Measurements from ENCODE around the gene SEMA3E. TPM values are rescaled to one million over a fixed set of nuclear protein-coding genes. Genes with fewer than 3 reads are reported as not detected.

Gene SEMA3E
- total and polyA plus RNA-seq, 10 of the 15 experiments (the other 5 are each of a cell fraction or from before 2014, with no cell fraction given): 0.08 to 2.0 (median 0.82) TPM

DNA sequence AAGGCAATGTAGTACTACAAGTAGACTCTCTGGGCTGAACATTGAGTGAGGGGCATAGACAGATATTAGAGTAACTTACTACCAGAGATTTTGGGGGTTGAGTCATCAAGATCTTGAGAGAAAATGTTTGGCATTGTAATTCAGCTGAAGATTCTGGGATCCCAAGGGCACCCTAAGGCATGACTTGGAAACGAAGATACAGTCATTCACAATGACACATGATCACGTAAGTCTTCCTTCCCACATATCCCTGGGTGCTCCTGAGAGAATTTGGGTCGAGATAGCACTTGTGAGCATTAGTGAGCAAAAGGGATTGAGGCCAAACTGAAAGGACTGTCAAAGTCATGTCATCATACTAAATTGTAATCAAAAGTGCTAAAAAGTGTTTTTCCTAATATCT lies 293.8 kb downstream of the SEMA3E start (continued):
- TF ChIP-seq, protein P1, sequence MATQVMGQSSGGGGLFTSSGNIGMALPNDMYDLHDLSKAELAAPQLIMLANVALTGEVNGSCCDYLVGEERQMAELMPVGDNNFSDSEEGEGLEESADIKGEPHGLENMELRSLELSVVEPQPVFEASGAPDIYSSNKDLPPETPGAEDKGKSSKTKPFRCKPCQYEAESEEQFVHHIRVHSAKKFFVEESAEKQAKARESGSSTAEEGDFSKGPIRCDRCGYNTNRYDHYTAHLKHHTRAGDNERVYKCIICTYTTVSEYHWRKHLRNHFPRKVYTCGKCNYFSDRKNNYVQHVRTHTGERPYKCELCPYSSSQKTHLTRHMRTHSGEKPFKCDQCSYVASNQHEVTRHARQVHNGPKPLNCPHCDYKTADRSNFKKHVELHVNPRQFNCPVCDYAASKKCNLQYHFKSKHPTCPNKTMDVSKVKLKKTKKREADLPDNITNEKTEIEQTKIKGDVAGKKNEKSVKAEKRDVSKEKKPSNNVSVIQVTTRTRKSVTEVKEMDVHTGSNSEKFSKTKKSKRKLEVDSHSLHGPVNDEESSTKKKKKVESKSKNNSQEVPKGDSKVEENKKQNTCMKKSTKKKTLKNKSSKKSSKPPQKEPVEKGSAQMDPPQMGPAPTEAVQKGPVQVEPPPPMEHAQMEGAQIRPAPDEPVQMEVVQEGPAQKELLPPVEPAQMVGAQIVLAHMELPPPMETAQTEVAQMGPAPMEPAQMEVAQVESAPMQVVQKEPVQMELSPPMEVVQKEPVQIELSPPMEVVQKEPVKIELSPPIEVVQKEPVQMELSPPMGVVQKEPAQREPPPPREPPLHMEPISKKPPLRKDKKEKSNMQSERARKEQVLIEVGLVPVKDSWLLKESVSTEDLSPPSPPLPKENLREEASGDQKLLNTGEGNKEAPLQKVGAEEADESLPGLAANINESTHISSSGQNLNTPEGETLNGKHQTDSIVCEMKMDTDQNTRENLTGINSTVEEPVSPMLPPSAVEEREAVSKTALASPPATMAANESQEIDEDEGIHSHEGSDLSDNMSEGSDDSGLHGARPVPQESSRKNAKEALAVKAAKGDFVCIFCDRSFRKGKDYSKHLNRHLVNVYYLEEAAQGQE (IDR thresholded peaks at IDR 0.05; ENCODE audit: low read depth, low read length): no peak
- TF ChIP-seq BMI1 (IDR thresholded peaks at IDR 0.05; ENCODE audit: borderline replicate concordance) (no peak), CHD2 (IDR thresholded peaks at IDR 0.05; ENCODE audit: borderline replicate concordance, low read depth, low read length) (no peak), ASH2L (IDR thresholded peaks at IDR 0.05; ENCODE audit: borderline replicate concordance, low read depth) (no peak)

DNA sequence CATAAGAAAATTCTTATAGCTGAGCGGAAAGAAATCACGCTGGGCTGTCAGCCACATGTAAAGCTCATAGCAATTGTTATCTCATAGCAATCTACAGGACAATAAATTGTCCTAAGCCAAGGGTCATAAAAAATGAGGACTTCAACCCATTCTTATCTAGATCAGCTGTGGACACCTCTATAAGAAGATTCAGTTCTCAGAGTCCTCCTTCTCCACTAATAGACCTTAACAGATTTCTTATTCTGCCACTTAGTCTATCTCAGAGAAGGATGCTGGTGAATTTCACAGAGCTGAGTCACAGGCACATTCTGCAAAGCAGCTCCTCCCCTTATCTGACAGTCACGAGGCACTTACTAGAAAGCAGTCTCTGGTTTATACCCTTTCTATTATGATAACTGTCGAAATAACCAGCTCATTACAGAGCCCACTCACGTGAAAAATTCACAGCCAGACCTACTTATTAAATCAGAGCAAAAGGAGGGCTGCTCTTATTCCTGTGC lies 300.9 kb downstream of the SEMA3E start:
- H3K79me2 ChIP-seq (ENCODE audit: control insufficient read depth, insufficient read depth, low read length): no peaks in the 10 kb centered on the region
- no peak overlapping the region for H3K4me2 ChIP-seq (ENCODE audit: control insufficient read depth, insufficient read depth)
- SMC1A ChIA-PET (ENCODE audit: uncharacterized antibody, unreplicated experiment): no interaction called here
- CTCF ChIA-PET: no interaction called here
- FAIRE-seq: no peak
- WGBS (ENCODE audit: insufficient coverage, insufficient replicate concordance, low lambda C conversion rate, missing lambda C conversion rate): 1% methylated on average over 5 of the region's 5 CpGs
- POLR2A ChIA-PET: no interaction called here
- no peaks in the 10 kb centered on the region for H3K36me3 ChIP-seq (ENCODE audit: control insufficient read depth in 2 of 2, insufficient read depth in 2 of 2, low read length in 1 of 2)
- DNase-seq (ENCODE audit: low read depth, low spot score): no peak
- H3K27ac ChIP-seq (ENCODE audit: control insufficient read depth, insufficient read depth): no peak overlapping the region
- no peaks in the 10 kb centered on the region for H3K9me3 ChIP-seq (replicated peaks; ENCODE audit: control insufficient read depth, insufficient read depth, low read length)
- no peaks in the 10 kb centered on the region for H3K4me1 ChIP-seq (ENCODE audit: control insufficient read depth, insufficient read depth, low read length)
- no peaks in the 10 kb centered on the region for H3K27me3 ChIP-seq (replicated peaks in 1 of 2; ENCODE audit: control insufficient read depth in 2 of 2, insufficient read depth in 2 of 2, low read length in 1 of 2)
- intact Hi-C loops (cut with micrococcal nuclease; ENCODE audit: unreplicated experiment): no loop called here
- no peaks in the 10 kb centered on the region for H4K20me1 ChIP-seq (ENCODE audit: control insufficient read depth, insufficient read depth)
- BruUV-seq (replicated peaks): no TSS peak
- in situ Hi-C loops (cut with MboI): no loop called here
- RAD21 ChIA-PET (ENCODE audit: unreplicated experiment): no interaction called here
- ATAC-seq: no peak
- no peak overlapping the region for H2AFZ ChIP-seq (ENCODE audit: control insufficient read depth, low read depth, low read length)
- no peak overlapping the region for H3K9ac ChIP-seq (ENCODE audit: control insufficient read depth, insufficient read depth, low read length)
- H3K4me3 ChIP-seq: no peak overlapping the region
- TF ChIP-seq ZBTB4 (CRISPR knock-in tag; IDR thresholded peaks at IDR 0.05) (no peak), RELB (IDR thresholded peaks at IDR 0.05; ENCODE audit: low read depth) (no peak), ZSCAN29 (IDR thresholded peaks at IDR 0.05) (no peak), CEBPZ (IDR thresholded peaks at IDR 0.05; ENCODE audit: low read depth, low read length) (no peak), RAD21 (IDR thresholded peaks at IDR 0.05; ENCODE audit: insufficient read depth, low read depth, low read length) (no peak), TARDBP (IDR thresholded peaks at IDR 0.05; ENCODE audit: borderline replicate concordance) (no peak), NFXL1 (IDR thresholded peaks at IDR 0.05; ENCODE audit: borderline replicate concordance) (no peak)

Measured in GM12878 (cell line).